ENCODE results near the gene CAPN5.

DNA sequence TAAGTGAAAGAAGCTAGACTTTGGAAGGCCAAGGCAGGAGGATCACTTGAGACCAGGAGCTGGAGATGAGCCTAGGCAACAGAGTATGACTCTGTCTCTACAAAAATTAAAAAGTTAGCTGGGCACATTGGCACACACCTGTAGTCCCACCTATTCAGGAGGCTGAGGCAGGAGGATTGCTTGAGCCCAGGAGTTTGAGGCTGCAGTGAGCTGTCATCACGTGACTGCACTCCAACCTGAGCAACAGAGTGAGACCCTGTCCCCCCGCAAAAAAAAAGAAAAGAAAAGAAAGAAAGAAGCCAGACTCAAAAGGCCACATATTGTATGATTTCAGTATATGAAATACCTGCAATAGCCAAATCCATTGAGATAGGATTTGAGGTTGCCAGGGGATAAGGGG lies 7.9 kb upstream of the CAPN5 start:
- TF ChIP-seq, protein P1, sequence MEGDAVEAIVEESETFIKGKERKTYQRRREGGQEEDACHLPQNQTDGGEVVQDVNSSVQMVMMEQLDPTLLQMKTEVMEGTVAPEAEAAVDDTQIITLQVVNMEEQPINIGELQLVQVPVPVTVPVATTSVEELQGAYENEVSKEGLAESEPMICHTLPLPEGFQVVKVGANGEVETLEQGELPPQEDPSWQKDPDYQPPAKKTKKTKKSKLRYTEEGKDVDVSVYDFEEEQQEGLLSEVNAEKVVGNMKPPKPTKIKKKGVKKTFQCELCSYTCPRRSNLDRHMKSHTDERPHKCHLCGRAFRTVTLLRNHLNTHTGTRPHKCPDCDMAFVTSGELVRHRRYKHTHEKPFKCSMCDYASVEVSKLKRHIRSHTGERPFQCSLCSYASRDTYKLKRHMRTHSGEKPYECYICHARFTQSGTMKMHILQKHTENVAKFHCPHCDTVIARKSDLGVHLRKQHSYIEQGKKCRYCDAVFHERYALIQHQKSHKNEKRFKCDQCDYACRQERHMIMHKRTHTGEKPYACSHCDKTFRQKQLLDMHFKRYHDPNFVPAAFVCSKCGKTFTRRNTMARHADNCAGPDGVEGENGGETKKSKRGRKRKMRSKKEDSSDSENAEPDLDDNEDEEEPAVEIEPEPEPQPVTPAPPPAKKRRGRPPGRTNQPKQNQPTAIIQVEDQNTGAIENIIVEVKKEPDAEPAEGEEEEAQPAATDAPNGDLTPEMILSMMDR (IDR thresholded peaks at IDR 0.05 in 2 of 3, conservative IDR thresholded peaks at IDR 0.05 in 1 of 3; ENCODE audit: control insufficient read depth in 2 of 3, extremely low read depth in 1 of 3, insufficient read depth in 1 of 3, low read depth in 3 of 3, low read length in 3 of 3): no peak
- no peak for TF ChIP-seq JUNB (IDR thresholded peaks at IDR 0.05)
- no peak for TF ChIP-seq POLR2A (IDR thresholded peaks at IDR 0.05; ENCODE audit: low read depth, low read length)
- TF ChIP-seq, protein P2, sequence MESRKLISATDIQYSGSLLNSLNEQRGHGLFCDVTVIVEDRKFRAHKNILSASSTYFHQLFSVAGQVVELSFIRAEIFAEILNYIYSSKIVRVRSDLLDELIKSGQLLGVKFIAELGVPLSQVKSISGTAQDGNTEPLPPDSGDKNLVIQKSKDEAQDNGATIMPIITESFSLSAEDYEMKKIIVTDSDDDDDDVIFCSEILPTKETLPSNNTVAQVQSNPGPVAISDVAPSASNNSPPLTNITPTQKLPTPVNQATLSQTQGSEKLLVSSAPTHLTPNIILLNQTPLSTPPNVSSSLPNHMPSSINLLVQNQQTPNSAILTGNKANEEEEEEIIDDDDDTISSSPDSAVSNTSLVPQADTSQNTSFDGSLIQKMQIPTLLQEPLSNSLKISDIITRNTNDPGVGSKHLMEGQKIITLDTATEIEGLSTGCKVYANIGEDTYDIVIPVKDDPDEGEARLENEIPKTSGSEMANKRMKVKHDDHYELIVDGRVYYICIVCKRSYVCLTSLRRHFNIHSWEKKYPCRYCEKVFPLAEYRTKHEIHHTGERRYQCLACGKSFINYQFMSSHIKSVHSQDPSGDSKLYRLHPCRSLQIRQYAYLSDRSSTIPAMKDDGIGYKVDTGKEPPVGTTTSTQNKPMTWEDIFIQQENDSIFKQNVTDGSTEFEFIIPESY (IDR thresholded peaks at IDR 0.05): no peak
- TF ChIP-seq SMAD5 (IDR thresholded peaks at IDR 0.05; ENCODE audit: low read depth): no peak
- no peak for TF ChIP-seq POLR2AphosphoS5 (IDR thresholded peaks at IDR 0.05; ENCODE audit: low read length)
- TF ChIP-seq TARDBP (IDR thresholded peaks at IDR 0.05; ENCODE audit: borderline replicate concordance): no peak
- no peak for TF ChIP-seq SP1 (IDR thresholded peaks at IDR 0.05; ENCODE audit: low read depth, low read length)
- no peak for TF ChIP-seq JUND (IDR thresholded peaks at IDR 0.05; ENCODE audit: low read depth, low read length)
- no peak for TF ChIP-seq SMC3 (IDR thresholded peaks at IDR 0.05; ENCODE audit: borderline replicate concordance, low read length)
- no peak for TF ChIP-seq RFX5 (IDR thresholded peaks at IDR 0.05; ENCODE audit: low read depth, low read length)
